ENCODE measurements around the gene ALOX12B. TPM values are rescaled to one million over a fixed set of nuclear protein-coding genes. Genes with fewer than 3 reads are reported as not detected.

ALOX12B gene
- total RNA-seq, 1 donor from 2014 or later, result not detected

GRCh38 chr17:8104911-8105310, 17.4 kb upstream of the ALOX12B start:
- Mint-ChIP-seq H3K4me1 (ENCODE audit: unreplicated experiment) (no peaks in the 10 kb centered on the region), H3K27me3 (peaks cover 60% of the 10 kb centered on the region), H3K27ac (no peak overlapping the region), H3K4me3 (no peak overlapping the region), H3K36me3 (no peaks in the 10 kb centered on the region), H3K9me3 (no peaks in the 10 kb centered on the region)
- no peak for TF ChIP-seq CTCF (conservative IDR thresholded peaks at IDR 0.05)
- no peak for DNase-seq (ENCODE audit: extremely low spot score, unreplicated experiment)

- Mint-ChIP-seq H3K9me3 (no peaks in the 10 kb centered on the region), H3K4me3 (no peak overlapping the region), H3K36me3 (no peaks in the 10 kb centered on the region), H3K4me1 (ENCODE audit: unreplicated experiment) (no peaks in the 10 kb centered on the region), H3K27me3 (peaks cover 52% of the 10 kb centered on the region), H3K27ac (no peak overlapping the region)
- no peak for TF ChIP-seq CTCF (conservative IDR thresholded peaks at IDR 0.05)
- no peak for DNase-seq (ENCODE audit: extremely low spot score, unreplicated experiment)
These were observed 16.0 kb upstream of the ALOX12B start for GRCh38 chr17:8103549-8103948.

- DNase-seq (ENCODE audit: extremely low spot score, unreplicated experiment), result no peak
- no peak for TF ChIP-seq CTCF (conservative IDR thresholded peaks at IDR 0.05)
- Mint-ChIP-seq H3K4me1 (ENCODE audit: unreplicated experiment) (no peaks in the 10 kb centered on the region), H3K9me3 (no peaks in the 10 kb centered on the region), H3K27me3 (peaks cover 49% of the 10 kb centered on the region), H3K27ac (no peak overlapping the region), H3K4me3 (no peak overlapping the region), H3K36me3 (no peaks in the 10 kb centered on the region)
These were observed 14.2 kb upstream of the ALOX12B start for GRCh38 chr17:8101721-8102120.

GRCh38 chr17:8100763-8101162, 13.2 kb upstream of the ALOX12B start:
- no peak for DNase-seq (ENCODE audit: extremely low spot score, unreplicated experiment)
- Mint-ChIP-seq H3K9me3 (no peaks in the 10 kb centered on the region), H3K4me1 (ENCODE audit: unreplicated experiment) (no peaks in the 10 kb centered on the region), H3K27ac (no peak overlapping the region), H3K36me3 (no peaks in the 10 kb centered on the region), H3K27me3 (peaks cover 48% of the 10 kb centered on the region), H3K4me3 (no peak overlapping the region)
- TF ChIP-seq CTCF (conservative IDR thresholded peaks at IDR 0.05), result no peak

GRCh38 chr17:8100111-8100510, 12.6 kb upstream of the ALOX12B start:
- Mint-ChIP-seq H3K27ac (no peak overlapping the region), H3K4me1 (ENCODE audit: unreplicated experiment) (no peaks in the 10 kb centered on the region), H3K27me3 (peaks cover 48% of the 10 kb centered on the region), H3K4me3 (no peak overlapping the region), H3K9me3 (no peaks in the 10 kb centered on the region), H3K36me3 (no peaks in the 10 kb centered on the region)
- DNase-seq (ENCODE audit: extremely low spot score, unreplicated experiment), result no peak
- TF ChIP-seq CTCF (conservative IDR thresholded peaks at IDR 0.05), result no peak

GRCh38 chr17:8096541-8096940, 9.0 kb upstream of the ALOX12B start:
- no peaks in the 10 kb centered on the region for H3K36me3 Mint-ChIP-seq
- no peak for DNase-seq (ENCODE audit: extremely low spot score, unreplicated experiment)
- H3K4me3 Mint-ChIP-seq, result no peak overlapping the region
- no peaks in the 10 kb centered on the region for H3K4me1 Mint-ChIP-seq (ENCODE audit: unreplicated experiment)
- no peak overlapping the region for H3K27ac Mint-ChIP-seq
- peaks cover 46% of the 10 kb centered on the region for H3K27me3 Mint-ChIP-seq
- H3K9me3 Mint-ChIP-seq, result no peaks in the 10 kb centered on the region
- TF ChIP-seq CTCF (conservative IDR thresholded peaks at IDR 0.05), result no peak

Measured in type B pancreatic cell (in vitro differentiated cells).